Activated T-cell treated with anti-CD3 and anti-CD28 coated beads, Interleukin-2, amount 50 U/mL, for 1 hour (primary cell): Measurements from ENCODE around the gene TGFB1.
"Not testable (repeated sequence)": the region's sequence is repeated elsewhere in the genome, so short reads cannot be mapped to it uniquely, and the experiment has no call there.

Experiments used
- DNase-seq: peaks from one replicate; pipeline ENCODE4 v3.0.0-alpha.2; 2020

TGFB1 gene

DNA sequence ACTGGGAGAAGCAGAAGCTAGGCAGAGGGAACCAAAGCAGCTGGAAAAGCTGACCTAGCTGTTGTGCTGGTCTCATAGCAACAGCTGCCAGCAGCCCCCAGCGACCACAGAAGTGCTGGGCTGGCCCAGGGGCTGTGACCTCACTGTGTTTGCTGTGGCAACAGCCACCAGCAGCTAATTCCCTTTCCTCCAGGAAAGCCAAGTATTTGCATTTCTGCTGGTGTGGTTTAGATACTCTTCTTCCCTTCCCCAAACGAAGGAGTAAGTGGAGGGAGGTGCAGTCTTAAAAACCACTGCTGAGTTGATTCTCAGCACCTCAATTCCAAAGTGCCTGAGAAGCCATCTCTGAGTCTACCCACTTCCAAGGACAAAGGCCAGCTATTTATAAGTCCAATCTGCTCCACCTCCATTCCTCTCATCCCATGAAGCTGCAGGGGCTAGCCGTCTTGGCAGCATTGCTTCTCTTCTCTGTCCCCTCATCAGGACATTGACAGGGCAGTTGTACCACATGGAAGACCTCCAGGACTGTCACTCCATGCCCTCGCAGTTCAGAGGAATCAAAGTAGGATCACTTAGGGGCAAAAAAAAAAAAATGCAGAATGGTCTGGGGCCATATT lies 55.3 kb downstream of the TGFB1 start:
- peak; percentile 69 for DNase-seq

DNA sequence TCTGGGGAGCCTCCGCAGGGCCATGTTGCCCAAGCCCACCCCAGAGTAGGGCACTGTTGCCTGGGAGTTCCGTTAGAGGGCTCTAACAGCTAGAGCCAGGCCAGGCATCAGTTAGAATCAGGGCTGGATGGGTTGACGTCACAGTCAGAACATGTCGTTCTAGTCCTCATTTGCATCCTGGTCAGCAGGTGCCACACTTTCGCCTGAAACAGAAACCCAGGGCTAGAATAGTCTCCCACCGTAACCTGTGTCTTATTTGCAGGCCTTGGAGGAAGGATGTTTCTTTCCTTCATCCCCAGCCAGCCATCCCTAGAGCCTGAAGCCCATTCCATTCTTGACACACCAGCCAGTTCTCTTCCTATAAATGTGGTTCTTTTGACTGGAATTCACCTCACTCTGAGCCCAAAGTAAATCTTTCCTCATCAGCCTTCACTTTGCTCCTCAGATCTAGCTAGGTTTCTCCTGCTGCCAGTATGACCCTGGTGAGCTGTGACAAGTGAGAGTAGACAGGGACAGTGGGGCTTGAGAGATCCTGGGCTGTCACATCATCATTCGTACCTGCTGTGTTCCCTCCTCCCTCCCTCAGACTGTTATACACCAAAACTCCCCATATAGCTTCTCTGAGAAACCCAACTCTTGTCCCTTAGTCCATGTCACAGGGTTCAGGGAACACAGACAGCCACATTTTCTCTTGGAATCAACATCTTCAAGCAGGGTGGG lies 55.9 kb downstream of the TGFB1 start:
- DNase-seq = no peak

DNA sequence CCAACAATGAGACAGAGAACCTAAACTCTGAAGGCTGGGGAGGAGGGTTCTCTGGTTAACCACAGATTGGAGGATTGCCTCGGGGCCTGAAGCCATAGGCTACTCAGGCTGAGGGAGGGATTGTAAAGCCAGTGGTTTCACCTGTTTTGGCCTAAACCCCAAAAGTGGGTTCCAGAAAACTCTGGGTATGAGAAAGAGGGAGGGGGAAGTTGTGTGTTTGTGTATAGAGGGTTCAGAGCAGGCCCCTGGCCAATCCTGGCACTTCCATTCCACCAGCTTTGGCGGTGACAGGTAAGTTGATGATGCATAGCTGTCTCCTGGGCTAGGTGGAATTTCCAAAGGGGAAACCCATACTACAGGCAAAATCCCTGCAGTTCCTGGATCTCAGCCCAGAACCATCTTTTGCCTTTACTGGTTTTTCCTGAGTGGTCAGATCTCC lies 57.3 kb downstream of the TGFB1 start:
- no peak for DNase-seq

DNA sequence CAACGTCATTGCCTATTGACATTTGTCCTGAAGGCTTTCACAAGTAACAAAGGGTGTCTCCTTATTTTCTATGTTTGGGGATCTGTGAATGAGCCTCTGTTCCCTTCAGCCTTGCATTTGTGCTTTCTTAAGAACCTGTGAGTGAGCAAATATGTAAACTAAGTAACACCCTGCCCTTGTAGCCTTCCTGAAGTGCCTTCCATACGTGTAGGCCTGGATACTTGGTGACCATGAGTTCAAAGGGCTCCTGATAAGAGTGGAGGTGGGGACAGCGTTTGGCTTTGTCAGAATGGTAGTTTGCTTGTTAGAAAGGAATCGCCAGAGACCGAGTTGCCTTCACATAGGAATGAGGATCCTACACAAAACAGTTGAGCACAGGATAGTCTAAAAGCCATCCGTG lies 58.2 kb downstream of the TGFB1 start:
- no peak for DNase-seq

DNA sequence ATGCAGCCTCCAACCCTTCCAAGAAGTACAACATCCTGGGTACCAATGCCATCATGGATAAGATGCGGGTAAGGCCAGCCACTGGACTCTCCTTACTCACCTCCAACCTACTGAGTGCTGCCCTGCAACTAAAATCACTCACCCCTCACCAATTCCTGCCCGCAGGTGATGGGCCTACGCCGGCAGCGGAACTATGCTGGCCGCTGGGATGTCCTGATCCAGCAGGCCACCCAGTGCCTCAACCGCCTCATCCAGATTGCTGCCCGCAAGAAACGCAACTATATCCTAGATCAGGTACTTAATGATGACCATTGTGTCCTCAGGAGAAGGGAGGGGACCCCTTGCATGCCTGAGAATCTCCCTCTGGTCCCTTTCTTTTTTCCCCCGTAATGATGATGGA lies 59.3 kb downstream of the TGFB1 start:
- DNase-seq = no peak

DNA sequence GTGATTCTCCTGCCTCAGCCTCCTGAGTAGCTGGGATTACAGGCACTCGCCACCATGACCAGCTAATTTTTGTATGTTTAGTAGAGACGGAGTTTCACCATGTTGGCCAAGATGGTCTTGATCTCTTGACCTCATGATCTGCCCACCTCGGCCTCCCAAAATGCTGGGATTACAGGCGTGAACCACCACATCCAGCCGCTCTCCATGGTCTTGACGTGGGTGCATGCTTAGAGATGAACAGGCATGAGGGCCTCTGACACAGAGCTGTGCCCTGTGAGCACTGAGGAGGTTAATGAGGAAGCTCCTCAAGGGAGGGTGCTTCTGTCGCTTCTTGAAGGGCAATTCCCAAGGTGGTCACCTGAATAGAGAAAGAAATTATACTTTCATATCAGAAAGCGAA lies 63.9 kb downstream of the TGFB1 start:
- not testable (repeated sequence) for DNase-seq

DNA sequence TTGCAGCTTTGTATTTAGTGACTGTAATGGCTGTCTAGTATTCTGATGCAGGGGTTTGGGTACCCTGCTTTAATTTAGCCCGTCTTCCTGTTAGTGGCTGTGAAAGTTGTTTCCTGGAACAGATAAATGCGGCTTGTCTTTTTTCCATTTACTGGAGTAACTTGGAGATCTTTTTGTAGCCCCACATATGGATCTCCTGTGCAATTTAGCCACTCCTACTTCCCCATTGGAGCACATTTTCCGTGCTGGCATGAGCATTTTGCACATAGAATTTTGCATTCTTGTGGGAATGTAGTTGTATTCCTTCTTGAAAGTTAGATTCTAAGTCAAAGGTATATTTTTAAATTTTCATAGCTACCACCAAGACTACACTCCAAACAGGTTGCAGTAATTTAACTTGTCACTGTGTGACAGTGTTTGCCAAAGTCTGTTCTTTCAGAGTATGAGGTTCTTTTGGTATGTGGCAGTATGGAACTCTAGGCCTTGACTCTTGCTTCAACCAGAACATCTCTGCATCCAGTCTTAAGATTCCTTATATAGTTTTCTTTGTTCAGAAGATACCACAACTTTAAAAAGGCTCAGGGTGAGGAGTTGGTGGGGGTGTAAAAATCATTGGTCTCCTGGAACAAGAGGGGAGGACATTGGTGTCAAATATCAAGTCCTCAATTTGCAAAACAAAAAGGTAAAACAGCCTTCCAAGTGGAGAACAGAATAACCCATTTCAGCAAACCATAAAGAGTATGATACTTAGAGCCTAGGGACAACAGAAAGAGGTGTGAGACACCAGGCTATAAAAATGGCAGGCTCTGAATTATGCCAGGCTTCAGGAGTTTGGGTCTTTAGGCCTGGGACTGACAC lies 64.8 kb downstream of the TGFB1 start:
- DNase-seq = no peak
